ENCODE data around the gene TUBG2.
"Not testable (repeated sequence)": the region's sequence is repeated elsewhere in the genome, so short reads cannot be mapped to it uniquely, and the experiment has no call there.

The TUBG2 gene

DNA sequence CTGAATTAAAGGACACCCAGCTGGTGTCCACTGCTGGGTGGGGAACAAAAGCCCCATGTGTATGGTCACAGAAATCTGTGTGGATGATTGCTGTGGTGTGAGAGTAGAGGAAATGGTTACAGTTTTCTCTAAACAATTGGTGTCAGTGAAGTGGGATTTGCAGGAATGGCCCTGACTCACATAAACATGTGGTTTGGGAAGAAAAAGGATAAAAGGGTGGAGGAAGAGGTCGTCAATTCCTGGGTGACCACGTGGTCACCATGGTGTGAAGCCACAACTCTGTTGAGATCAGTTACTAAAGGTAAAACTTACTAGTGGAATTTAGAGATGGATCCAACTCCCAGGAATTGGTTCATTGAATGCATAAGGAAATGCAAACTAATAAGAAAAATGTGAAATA lies 3.6 kb upstream of the TUBG2 start:
- no peak for DNase-seq (ENCODE audit: low spot score)

DNA sequence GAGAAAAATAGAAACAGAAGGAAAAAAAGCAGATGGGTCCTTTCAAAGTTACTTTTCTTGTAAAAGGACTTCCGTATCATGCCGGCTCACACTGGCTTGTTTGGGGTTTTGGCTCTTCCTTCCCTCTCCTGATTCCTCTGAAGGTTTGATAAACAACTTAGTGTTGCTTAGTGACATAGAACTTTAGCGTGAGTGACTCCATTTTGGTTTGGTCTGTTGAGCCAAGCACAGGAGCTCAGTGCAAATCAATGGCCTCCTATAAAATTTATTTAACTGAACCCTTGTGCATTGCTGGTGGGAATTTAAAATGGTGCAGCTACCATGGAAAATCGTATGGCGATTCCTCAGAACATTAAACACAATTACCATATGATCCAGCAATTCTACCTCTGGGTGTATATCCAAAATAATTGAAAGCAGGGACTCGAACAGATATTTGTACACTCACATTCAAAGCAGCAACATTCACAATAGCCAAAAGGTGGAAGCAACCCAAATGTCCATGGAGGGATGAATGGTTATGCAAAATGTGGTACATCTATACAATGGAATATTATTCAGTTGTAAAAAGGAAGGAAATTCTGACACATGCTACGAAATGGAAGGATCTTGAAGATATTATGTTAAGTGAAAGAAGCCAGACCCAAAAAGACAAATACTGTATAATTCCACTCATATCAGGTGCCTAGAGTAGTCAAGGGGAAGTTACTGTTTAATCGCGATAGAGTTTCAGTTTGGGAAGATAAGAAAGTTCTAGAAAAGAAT lies 1.1 kb upstream of the TUBG2 start:
- no peak for DNase-seq (ENCODE audit: low spot score)

DNA sequence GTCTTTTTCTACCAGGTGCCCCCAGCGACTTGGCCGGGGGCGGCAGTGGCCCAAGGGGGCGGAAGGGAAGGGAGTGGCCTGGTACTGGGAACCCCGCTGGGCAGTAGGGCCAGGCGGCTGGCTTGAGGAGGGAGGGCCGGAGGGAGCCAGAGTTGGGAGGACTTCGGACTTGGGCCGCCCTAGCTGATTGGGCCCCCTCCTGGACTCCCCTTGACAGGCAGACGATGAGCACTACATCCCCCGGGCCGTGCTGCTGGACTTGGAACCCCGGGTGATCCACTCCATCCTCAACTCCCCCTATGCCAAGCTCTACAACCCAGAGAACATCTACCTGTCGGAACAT lies 819 bp downstream of the TUBG2 start:
- DNase-seq (ENCODE audit: low spot score), result not testable (repeated sequence)

GRCh38 chr17:42660692-42661345 lies 1.7 kb downstream of the TUBG2 start:
- DNase-seq (ENCODE audit: low spot score), result no peak

GRCh38 chr17:42665581-42666001 lies 6.5 kb downstream of the TUBG2 start:
- no peak for DNase-seq (ENCODE audit: low spot score)

- not testable (repeated sequence) for DNase-seq (ENCODE audit: low spot score)
These were observed 7.0 kb downstream of the TUBG2 start for GRCh38 chr17:42666126-42666525.

DNA sequence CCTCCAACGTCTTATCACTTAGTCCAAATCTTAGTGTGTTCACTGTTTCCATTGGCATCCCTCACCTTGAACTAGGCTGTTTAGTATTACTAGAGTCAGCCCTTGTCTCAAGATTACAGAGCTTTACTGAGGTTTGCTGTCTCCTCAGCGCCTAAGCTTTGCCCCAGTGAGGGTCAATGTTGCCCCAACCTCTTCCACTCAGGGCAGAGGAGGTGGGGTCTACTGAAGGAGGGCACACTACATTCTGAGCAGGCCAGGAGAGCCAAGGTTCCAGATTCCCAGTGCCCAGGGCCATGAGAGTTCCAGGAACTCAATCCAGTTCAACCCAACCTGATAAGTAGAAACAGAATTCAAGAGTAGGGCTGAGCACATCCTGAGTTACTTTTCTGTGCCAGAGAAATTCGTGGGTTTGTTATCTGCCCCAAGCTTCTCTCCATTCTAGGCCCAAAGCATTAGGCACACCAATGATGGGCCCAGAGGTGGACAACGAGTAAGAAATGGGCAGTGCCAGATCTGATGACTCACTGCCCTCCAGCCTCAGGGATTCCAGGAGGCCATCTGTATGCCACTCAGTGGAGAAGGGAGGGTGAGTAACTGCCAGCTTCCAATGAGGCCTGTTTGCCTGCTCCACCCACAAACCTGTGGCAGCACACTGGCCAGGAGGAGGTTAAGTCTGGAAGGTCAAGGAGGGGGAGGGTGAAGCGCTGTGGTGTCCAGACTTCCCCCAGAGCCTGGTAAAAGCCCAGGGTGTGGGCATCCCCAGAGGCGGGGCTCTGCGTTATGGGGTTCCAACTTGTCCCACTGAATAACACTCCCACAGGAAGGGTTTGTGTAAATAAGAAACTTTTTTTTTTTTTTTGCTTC lies 8.2 kb downstream of the TUBG2 start:
- DNase-seq (ENCODE audit: low spot score), result no peak

- no peak for DNase-seq (ENCODE audit: low spot score)
These were observed 10.6 kb downstream of the TUBG2 start for GRCh38 chr17:42669705-42669976.

- DNase-seq (ENCODE audit: low spot score), result no peak
These were observed 11.1 kb downstream of the TUBG2 start for GRCh38 chr17:42669977-42670788.

DNA sequence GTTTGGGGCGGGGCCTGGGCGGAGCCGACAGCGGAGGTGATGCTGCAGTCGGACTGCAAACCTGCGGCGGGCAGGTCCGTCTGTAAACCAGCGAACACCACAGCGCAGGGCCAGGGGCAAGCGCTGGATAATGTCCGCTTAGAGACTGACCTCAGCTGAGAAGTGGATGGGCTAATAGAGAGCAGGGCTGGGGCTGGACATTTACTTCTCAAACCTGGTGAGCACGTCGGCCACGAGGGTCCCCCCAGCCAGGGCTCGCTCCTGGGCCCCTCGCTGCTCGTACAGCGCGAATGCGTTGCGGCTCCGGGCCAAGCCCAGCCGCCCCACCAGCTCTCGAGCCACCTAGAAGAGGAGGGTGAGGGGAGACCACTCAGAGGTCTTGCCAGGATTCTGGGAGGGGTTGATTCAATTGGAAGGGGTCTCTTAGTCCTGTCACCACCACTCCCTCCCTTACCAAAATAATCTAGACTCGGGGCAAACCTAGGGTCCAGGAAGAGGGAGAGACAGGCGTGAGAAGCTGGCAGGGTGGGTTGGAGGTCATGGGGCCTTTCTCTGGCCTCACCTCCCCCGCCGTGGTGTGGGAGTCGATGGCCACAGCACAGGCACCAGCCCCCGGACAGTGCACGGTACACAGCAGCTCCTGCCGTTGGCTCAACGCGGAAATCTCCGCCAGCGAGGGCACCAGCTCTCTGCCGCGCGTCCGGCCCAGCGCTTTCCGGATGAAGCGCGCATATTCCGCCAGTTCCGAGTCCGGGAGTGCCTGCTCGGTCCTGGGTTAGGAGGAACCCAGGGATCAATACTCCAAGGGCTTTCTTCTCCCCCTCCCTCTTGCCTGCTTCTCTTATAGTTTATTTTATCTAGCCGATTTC lies 11.9 kb downstream of the TUBG2 start:
- DNase-seq (ENCODE audit: low spot score), result no peak

DNA sequence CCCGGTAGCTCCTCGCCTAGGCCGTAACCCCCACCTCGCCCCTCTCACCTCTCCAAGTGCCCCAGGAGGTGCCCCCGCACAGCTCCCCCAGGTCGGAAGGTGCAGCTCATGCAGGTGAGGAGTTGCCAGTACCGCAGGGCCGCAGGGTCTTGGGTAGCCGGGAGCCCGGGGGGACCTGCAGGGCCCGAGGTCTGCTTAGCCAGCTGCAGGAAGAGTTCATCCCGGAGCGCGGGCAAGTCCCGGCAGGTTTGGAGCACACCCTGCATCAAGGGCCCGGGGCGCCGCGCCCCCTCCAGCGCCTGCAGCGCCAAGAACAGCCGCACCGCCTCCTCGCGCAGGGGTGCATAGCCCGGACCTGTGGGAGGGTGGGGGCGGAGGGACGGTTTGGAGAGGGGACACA lies 13.0 kb downstream of the TUBG2 start:
- no peak for DNase-seq (ENCODE audit: low spot score)

DNA sequence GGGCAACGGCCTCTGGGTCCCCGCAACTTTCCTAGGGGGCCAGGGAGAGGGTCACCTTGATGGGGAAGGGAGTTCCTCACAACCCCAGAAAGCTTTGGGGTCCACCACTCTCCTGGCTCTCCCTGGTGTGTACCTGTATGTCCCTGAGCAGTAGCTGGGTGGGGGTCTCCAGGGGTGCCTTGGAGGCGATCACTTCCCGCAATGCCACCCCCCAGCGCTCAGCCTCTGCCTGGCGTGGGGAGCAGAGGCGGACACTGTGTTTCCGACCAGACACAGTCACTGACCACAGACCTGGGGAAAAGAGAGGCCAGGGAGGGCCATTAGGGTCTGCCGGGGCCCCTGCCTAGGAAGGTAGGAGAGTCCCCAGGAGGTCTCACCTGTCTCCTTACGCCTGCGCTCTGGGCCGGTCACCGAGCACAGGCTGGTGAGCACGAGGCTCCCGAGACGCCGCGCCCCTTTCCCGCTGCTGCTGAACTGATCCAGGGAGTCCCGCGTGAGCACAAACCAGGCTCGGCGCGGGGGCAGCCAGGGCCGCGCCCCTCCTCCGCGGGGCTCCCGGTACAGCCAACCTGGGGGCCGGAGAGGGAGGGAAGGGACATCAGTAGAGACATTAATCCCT lies 14.3 kb downstream of the TUBG2 start:
- no peak for DNase-seq (ENCODE audit: low spot score)

GRCh38 chr17:42673885-42674754 lies 15.0 kb downstream of the TUBG2 start:
- DNase-seq (ENCODE audit: low spot score), result peak; percentile 83

GRCh38 chr17:42674755-42675347 lies 15.8 kb downstream of the TUBG2 start:
- no peak for DNase-seq (ENCODE audit: low spot score)

GRCh38 chr17:42675348-42675964 lies 16.4 kb downstream of the TUBG2 start:
- no peak for DNase-seq (ENCODE audit: low spot score)

DNA sequence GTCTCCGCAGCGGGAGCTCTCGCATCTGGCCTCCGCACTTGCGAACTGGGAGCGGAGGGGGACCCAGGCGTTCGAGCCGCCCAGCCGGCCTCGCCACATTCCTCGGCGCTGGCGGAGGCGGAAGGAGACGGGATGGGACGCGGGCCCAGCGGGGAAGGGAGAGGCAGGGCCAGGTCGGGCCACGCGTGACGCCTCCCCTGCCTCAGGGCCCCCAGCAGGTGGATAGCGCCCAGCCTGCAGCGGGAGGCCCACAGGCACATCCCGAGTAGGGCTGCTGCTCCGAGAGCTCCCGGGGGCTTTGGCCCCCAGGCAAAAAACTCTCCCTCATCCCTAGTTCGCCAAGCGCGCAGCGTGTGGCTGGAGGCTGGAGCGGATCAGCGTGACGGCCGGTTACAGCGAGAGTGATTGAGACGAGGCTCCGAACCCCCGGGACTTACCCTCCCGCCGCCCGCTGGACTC lies 16.9 kb downstream of the TUBG2 start:
- DNase-seq (ENCODE audit: low spot score), result peak; percentile 67

DNA sequence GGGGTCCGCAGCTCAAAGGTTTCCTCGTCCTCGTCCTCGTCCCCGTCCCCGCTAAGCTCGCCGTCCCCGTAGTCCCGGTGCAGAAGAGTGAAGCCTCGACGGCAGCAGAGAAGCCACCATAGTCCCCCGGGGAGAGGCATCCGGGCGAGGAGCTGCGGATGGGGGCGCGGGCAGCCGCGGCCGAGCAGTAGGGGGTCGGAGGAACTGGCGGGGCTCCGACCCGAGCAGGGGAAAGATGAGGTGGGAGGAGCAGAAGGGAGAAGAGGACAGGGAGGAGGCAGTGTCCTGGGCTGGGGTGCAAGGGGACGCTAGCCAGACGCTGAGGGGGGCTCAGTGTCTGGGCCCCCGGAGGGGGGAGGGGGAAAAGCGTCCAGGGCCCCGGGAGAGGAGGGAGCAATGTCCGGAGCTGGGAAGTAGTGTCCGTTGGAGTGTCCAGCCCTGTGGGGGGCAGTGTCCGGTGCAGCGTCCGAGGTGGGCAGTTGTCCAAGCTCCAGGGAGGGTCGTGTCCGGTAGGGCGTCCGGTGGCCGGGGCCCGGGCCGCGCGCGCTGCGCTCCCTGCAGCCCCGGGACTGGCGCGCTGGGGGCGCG lies 17.4 kb downstream of the TUBG2 start, which contains the start of gene PLEKHH3:
TSS of gene PLEKHH3 (minus strand) at position 571 of the 588 bp plus-strand sequence. CDS start at position 140, 431 bp downstream.
- DNase-seq (ENCODE audit: low spot score), result no peak
